SK-N-SH (cell line): ENCODE results near the gene NKX1-1. TPM values are rescaled to one million over a fixed set of nuclear protein-coding genes. Genes with fewer than 3 reads are reported as not detected.
A peak's percentile ranks its signal among the peaks of the same experiment; 100 is the strongest.
"Not testable (repeated sequence)": the region's sequence is repeated elsewhere in the genome, so short reads cannot be mapped to it uniquely, and the experiment has no call there.

Experiments used
- CTCF ChIA-PET: fragments of 300-600, 350-600 bp; formaldehyde crosslinking; extraction: SDS; loops from one replicate; lab custom pipeline; 2021; lab: Yijun Ruan, JAX
- POLR2A ChIA-PET: fragments of 350-600 bp; sonication (Branson Sonifier 250); formaldehyde crosslinking; extraction: SDS; loops from one replicate; lab custom pipeline; 2020; ENCODE audit warnings: antibody characterized with exemption, inconsistent platforms; lab: Yijun Ruan, JAX
- DNase-seq: peaks from one replicate; pipeline ENCODE4 v3.0.0; 2012
- H2AFZ ChIP-seq: fragments of 200-600 bp; sonication (generic); 2 replicates; pipeline ENCODE4 v1.8.1; 2016; ENCODE audit warnings: antibody characterized with exemption, mild to moderate bottlenecking, low read depth
- H3F3A ChIP-seq: fragments of 200-600 bp; sonication (generic); replicated peaks from 2 replicates; pipeline ENCODE3; 2016; ENCODE audit warnings: antibody characterized with exemption, mild to moderate bottlenecking; ENCODE audit not compliant: insufficient read depth
- H3K27ac ChIP-seq, 2 experiments: fragments of 200-500 bp in 1 of 2; fragments of 200-600 bp in 1 of 2; sonication (Bioruptor generic) in 1 of 2; sonication (generic), shearing (Covaris generic) in 1 of 2; 2 replicates each; pipeline versions ENCODE4 v1.5.1 to v1.6.1; 2014 to 2016; ENCODE audit warnings: low read depth in 2 of 2, inconsistent platforms in 1 of 2, low read length in 1 of 2, mild to moderate bottlenecking in 1 of 2, mixed read lengths in 1 of 2
- H3K27me3 ChIP-seq: fragments of 200-600 bp; sonication (generic), shearing (Covaris generic); 2 replicates; pipeline ENCODE4 v1.6.1; 2016; ENCODE audit warnings: mixed run types; ENCODE audit not compliant: insufficient read depth
- H3K36me3 ChIP-seq, 2 experiments: fragments of 200-500 bp in 1 of 2; fragments of 200-600 bp in 1 of 2; sonication (Bioruptor generic) in 1 of 2; sonication (generic) in 1 of 2; replicated peaks in 1 of 2; 2 replicates each; pipeline versions ENCODE3 to v1.5.1; 2014 to 2016; ENCODE audit warnings: low read length in 1 of 2, mild to moderate bottlenecking in 1 of 2; ENCODE audit not compliant: insufficient read depth in 2 of 2, control insufficient read depth in 1 of 2
- H3K4me1 ChIP-seq, 2 experiments: fragments of 200-500 bp in 1 of 2; fragments of 200-600 bp in 1 of 2; sonication (Bioruptor generic) in 1 of 2; sonication (generic), shearing (Covaris generic) in 1 of 2; 2 replicates each; pipeline versions ENCODE4 v1.5.1 to v1.6.1; 2014 to 2016; ENCODE audit warnings: low read depth in 1 of 2, low read length in 1 of 2, mixed run types in 1 of 2; ENCODE audit not compliant: insufficient read depth in 2 of 2, control insufficient read depth in 1 of 2
- H3K4me2 ChIP-seq: fragments of 200-600 bp; sonication (generic), shearing (Covaris generic); 2 replicates; pipeline ENCODE4 v1.6.1; 2017; ENCODE audit warnings: mixed run types
- H3K4me3 ChIP-seq, 2 experiments: fragments of 200-500 bp in 1 of 2; fragments of 200-600 bp in 1 of 2; sonication (Bioruptor generic) in 1 of 2; sonication (generic), shearing (Covaris generic) in 1 of 2; 2 replicates each; pipeline versions ENCODE4 v1.5.1 to v1.8.1; 2014 to 2016; ENCODE audit warnings: low read depth in 2 of 2, inconsistent platforms in 1 of 2, low read length in 1 of 2, mild to moderate bottlenecking in 1 of 2, mixed read lengths in 1 of 2, moderate library complexity in 1 of 2
- H3K79me2 ChIP-seq: fragments of 200-600 bp; sonication (generic); 2 replicates; pipeline ENCODE4 v1.8.1; 2017; ENCODE audit warnings: mild to moderate bottlenecking; ENCODE audit not compliant: insufficient read depth
- H3K9ac ChIP-seq: fragments of 200-600 bp; sonication (generic); 2 replicates; pipeline ENCODE4 v1.6.1; 2017; ENCODE audit warnings: mixed run types
- H3K9me2 ChIP-seq: fragments of 200-600 bp; sonication (generic); 2 replicates; pipeline ENCODE4 v1.6.1; 2017; ENCODE audit warnings: mixed run types
- H3K9me3 ChIP-seq: fragments of 200-600 bp; sonication (generic); 2 replicates; pipeline ENCODE4 v1.6.1; 2017; ENCODE audit warnings: mixed run types, mild to moderate bottlenecking, moderate library complexity
- H4K20me1 ChIP-seq: fragments of 200-600 bp; sonication (generic); 2 replicates; pipeline ENCODE4 v1.6.1; 2017; ENCODE audit warnings: mild to moderate bottlenecking, mixed run types; ENCODE audit not compliant: insufficient read depth
- EZH2phosphoT487 ChIP-seq: fragments of 200-600 bp; sonication (generic); IDR thresholded peaks from 2 replicates; pipeline ENCODE4 v1.6.1; 2017; ENCODE audit warnings: low read depth, mixed run types, mild to moderate bottlenecking, antibody characterized with exemption, moderate library complexity, borderline replicate concordance
- FOSL2 ChIP-seq: IDR thresholded peaks from 2 replicates; pipeline ENCODE4 v1.4.0; 2012; ENCODE audit warnings: low read depth, mild to moderate bottlenecking, moderate library complexity, borderline replicate concordance
- GATA2 ChIP-seq: sonication (generic); formaldehyde crosslinking; IDR thresholded peaks from 2 replicates; pipeline ENCODE4 v1.5.0; 2020; ENCODE audit warnings: mild to moderate bottlenecking, missing genetic modification reagents
- JUND ChIP-seq: IDR thresholded peaks from 2 replicates; pipeline ENCODE4 v1.4.0; 2012
- MEF2A ChIP-seq: IDR thresholded peaks from 2 replicates; pipeline ENCODE4 v1.4.0; 2012; ENCODE audit warnings: low read depth, borderline replicate concordance
- NRF1 ChIP-seq: IDR thresholded peaks from 2 replicates; pipeline ENCODE4 v1.6.1; 2012; ENCODE audit warnings: low read depth, mild to moderate bottlenecking, low read length
- POLR2AphosphoS5 ChIP-seq: IDR thresholded peaks from 2 replicates; pipeline ENCODE4 v1.6.1; 2012; ENCODE audit warnings: low read depth, low read length
- TCF12 ChIP-seq: IDR thresholded peaks from 2 replicates; pipeline ENCODE4 v1.4.0; 2012
- YY1 ChIP-seq: IDR thresholded peaks from 2 replicates; pipeline ENCODE4 v1.4.0; 2012; ENCODE audit warnings: low read depth, mild to moderate bottlenecking
- WGBS: methylation state at CpG from one replicate; pipeline ENCODE4 v1.1.6; 2017; ENCODE audit warnings: low lambda C conversion rate; 5-methylcytosine and 5-hydroxymethylcytosine counted together
- polyA plus RNA-seq, 3 experiments: library from polyadenylated mRNA; depleted of rRNA; stranded (reverse); fragments of >200 nt; gene quantifications; 2 replicates each; pipeline ENCODE4 v1.2.3, GENCODE V29; 2012
- TF ChIP-seq, protein P1 (sequence below): IDR thresholded peaks from 2 replicates; pipeline ENCODE4 v1.4.0; 2012; ENCODE audit warnings: low read depth, borderline replicate concordance

Gene NKX1-1
- polyA plus RNA-seq, 1 of the 3 experiments (the other 2 are of a cell fraction) = not detected

DNA sequence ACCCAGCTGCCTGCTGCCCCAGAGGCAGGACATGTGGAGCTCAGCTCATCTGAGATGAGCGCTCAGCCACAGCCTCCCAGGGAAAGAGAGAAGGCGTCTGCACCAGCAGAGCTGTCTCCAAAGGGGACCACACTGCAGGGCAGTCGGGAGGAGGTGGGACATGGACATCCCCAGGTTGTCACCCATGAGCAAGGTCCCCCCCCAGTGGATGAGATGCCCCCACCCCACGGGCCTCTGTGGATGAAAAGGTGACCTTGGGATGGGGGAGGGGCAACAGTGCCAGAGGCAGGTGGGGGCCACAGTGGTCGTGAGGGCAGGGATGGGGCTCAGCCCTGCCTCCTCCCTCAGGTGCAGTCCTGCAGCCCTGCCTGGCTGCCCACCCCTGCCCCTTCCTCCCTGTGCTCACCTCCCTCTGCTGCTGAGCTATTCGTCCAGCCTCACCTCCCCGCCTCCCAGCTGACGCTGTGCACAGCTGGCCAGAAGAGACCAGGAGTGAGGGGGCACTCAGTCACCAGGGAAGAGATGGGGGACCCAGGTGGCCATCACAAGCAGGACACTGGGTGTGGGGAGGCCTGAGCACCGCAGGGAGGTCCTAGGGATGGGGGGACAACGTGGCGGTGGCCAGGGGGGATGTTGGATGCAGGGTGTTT is 9.3 kb downstream of the NKX1-1 start:
- H3K4me3 ChIP-seq = no peak overlapping the region; a peak in 1 of 4 replicates
- H3K27ac ChIP-seq = no peak overlapping the region
- no peak overlapping the region for H3K4me2 ChIP-seq
- H3K9ac ChIP-seq = no peak overlapping the region
- no peaks in the 10 kb centered on the region for H3F3A ChIP-seq
- no peaks in the 10 kb centered on the region for H3K79me2 ChIP-seq
- peak; percentile 20 for DNase-seq
- CTCF ChIA-PET = interaction anchor here (1.0 kb wide), 1 partner anchor 41 kb away, joined by 3 read pairs; no protein-coding TSS in a partner anchor
- H3K4me1 ChIP-seq = no peaks in the 10 kb centered on the region
- TF ChIP-seq MEF2A (no peak), YY1 (no peak), NRF1 (no peak), GATA2 (no peak), TCF12 (no peak), EZH2phosphoT487 (no peak), POLR2AphosphoS5 (no peak), JUND (no peak)
- TF ChIP-seq, all 33 proteins: peak for 0
- H4K20me1 ChIP-seq = no peaks in the 10 kb centered on the region
- H3K9me3 ChIP-seq = no peaks in the 10 kb centered on the region
- H3K36me3 ChIP-seq = peaks cover 10 to 19% of the 10 kb centered on the region in 2 experiments
- 83% methylated on average over 11 of the region's 11 CpGs for WGBS
- POLR2A ChIA-PET = no interaction called here
- H3K9me2 ChIP-seq = no peaks in the 10 kb centered on the region
- H3K27me3 ChIP-seq = peaks cover 12% of the 10 kb centered on the region
- no peak overlapping the region for H2AFZ ChIP-seq

DNA sequence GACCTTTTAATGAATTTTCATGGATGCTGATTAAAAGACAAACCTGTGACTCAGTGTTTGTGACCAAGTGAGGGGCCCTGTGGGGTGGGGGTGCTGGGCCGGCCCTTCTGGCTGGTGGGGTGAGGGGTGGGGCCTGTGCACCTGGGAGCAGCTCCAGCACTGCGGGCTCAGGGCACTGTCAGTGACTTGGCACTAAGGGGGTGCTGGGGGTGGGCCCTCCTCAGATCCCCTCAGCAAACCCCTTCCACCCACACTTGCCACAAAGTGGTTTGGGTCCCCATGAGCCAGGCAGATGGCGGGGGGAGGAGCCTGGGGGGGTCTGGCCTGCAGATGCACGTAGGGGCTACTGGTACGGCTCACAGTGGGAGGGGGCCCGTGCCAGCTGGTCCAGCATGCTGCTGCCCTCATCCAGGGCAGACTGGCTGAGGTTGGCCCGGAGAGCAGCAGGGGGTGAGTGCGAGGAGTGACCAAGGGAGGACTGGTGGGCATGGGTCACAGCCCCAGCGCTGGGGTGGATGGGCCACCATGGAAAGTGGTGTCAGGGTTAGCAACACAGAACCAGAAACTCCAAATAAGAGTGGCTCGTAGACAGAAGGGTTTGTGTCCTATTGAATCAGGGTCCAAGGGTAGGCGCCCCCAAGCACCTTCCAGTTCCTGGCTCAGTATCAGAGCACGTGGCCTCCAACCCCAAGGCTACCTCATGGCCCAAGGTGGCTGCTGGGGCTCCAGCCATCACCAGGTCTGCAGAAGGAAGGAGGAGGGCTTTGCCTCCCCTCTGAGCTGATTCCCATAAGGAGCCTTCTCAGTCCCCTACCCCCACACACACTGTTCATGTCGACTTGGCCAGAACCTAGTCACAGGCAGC is 10.1 kb downstream of the NKX1-1 start:
- Histone ChIP-seq H2AFZ (no peak overlapping the region), H3K36me3 (peaks cover 10 to 24% of the 10 kb centered on the region in 2 experiments), H3K4me1 (no peaks in the 10 kb centered on the region), H3K9ac (no peak overlapping the region), H4K20me1 (no peaks in the 10 kb centered on the region), H3K9me2 (no peaks in the 10 kb centered on the region), H3K4me2 (no peak overlapping the region), H3K79me2 (no peaks in the 10 kb centered on the region), H3K27ac (no peak overlapping the region), H3K27me3 (peaks cover 6% of the 10 kb centered on the region; the same call in 1 of the 2 replicates), H3K9me3 (no peaks in the 10 kb centered on the region), H3K4me3 (no peak overlapping the region; a peak in 1 of 4 replicates), H3F3A (no peaks in the 10 kb centered on the region)
- DNase-seq = peak; percentile 26
- CTCF ChIA-PET = interaction anchor here (1.0 kb wide), 1 partner anchor 40 kb away, joined by 3 read pairs; no protein-coding TSS in a partner anchor
- TF ChIP-seq, protein P1, sequence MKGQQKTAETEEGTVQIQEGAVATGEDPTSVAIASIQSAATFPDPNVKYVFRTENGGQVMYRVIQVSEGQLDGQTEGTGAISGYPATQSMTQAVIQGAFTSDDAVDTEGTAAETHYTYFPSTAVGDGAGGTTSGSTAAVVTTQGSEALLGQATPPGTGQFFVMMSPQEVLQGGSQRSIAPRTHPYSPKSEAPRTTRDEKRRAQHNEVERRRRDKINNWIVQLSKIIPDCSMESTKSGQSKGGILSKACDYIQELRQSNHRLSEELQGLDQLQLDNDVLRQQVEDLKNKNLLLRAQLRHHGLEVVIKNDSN = no peak
- TF ChIP-seq JUND (no peak), NRF1 (no peak), FOSL2 (no peak)
- POLR2A ChIA-PET = no interaction called here
- WGBS = 80% methylated on average over 10 of the region's 13 CpGs

DNA sequence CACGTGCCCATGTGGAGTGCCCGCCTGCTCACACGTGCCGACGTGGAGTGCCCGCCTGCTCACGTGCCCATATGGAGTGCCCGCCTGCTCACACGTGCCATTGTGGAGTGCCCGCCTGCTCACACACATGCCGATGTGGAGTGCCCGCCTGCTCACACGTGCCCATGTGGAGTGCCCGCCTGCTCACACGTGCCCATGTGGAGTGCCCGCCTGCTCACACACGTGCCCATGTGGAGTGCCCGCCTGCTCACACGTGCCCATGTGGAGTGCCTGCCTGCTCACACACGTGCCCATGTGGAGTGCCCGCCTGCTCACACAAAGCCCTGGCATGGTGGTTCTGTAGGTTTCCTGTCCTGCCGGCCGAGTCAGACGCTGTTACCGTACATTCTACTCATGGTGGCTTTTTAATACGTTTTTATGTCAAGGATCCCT is 10.8 kb downstream of the NKX1-1 start:
- 92% methylated on average over 25 of the region's 26 CpGs for WGBS
- H3K4me3 ChIP-seq, H3K4me1 ChIP-seq, H2AFZ ChIP-seq, H4K20me1 ChIP-seq, H3K79me2 ChIP-seq, H3F3A ChIP-seq, DNase-seq, CTCF ChIA-PET, H3K27me3 ChIP-seq, H3K9me2 ChIP-seq, H3K27ac ChIP-seq, POLR2A ChIA-PET, H3K4me2 ChIP-seq, H3K9ac ChIP-seq, H3K9me3 ChIP-seq: not testable (repeated sequence)
- H3K36me3 ChIP-seq = peaks cover 10 to 31% of the 10 kb centered on the region in 2 experiments

DNA sequence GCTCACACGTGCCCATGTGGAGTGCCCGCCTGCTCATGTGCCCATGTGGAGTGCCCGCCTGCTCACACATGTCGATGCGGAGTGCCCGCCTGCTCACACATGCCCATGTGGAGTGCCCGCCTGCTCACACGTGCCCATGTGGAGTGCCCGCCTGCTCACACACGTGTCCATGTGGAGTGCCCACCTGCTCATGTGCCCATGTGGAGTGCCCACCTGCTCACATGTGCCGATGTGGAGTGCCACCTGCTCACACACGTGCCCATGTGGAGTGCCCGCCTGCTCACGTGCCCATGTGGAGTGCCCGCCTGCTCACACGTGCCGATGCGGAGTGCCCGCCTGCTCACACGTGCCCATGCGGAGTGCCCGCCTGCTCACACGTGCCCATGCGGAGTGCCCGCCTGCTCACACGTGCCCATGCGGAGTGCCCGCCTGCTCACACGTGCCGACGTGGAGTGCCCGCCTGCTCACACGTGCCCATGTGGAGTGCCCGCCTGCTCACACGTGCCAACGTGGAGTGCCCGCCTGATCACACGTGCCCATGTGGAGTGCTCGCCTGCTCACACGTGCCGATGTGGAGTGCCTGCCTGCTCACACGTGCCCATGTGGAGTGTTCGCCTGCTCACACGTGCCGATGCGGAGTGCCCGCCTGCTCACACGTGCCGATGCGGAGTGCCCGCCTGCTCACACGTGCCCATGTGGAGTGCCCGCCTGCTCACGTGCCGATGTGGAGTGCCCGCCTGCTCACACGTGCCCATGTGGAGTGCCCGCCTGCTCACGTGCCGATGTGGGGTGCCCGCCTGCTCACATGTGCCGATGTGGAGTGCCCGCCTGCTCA is 11.5 kb downstream of the NKX1-1 start:
- DNase-seq, H3K9ac ChIP-seq: not testable (repeated sequence)
- CTCF ChIA-PET = interaction anchor here (0.9 kb wide), 1 partner anchor 39 kb away, joined by 3 read pairs; no protein-coding TSS in a partner anchor

More for the DNA sequence above, 11.5 kb downstream of the NKX1-1 start:
- H3K27ac ChIP-seq, H3K4me3 ChIP-seq, H3K27me3 ChIP-seq, H3K4me1 ChIP-seq, POLR2A ChIA-PET, H3K9me3 ChIP-seq, H3F3A ChIP-seq, H3K9me2 ChIP-seq, H4K20me1 ChIP-seq, H2AFZ ChIP-seq, H3K79me2 ChIP-seq, H3K4me2 ChIP-seq: not testable (repeated sequence)
- H3K36me3 ChIP-seq = peaks cover 10 to 37% of the 10 kb centered on the region in 2 experiments
- 98% methylated on average over 12 of the region's 63 CpGs for WGBS
